SK-N-MC (cell line): Measurements from ENCODE around the gene LST1.
A peak's percentile ranks its signal among the peaks of the same experiment; 100 is the strongest.

ENCODE experiments used
- EZH2 ChIP-seq: fragments of 200-600 bp; sonication (generic); IDR thresholded peaks from one replicate; pipeline ENCODE4 v1.6.1; 2017; ENCODE audit warnings: antibody characterized with exemption
- POLR2AphosphoS5 ChIP-seq: IDR thresholded peaks from 2 replicates; pipeline ENCODE4 v1.6.1; 2012; ENCODE audit warnings: mild to moderate bottlenecking, low read depth, low read length, borderline replicate concordance

DNA sequence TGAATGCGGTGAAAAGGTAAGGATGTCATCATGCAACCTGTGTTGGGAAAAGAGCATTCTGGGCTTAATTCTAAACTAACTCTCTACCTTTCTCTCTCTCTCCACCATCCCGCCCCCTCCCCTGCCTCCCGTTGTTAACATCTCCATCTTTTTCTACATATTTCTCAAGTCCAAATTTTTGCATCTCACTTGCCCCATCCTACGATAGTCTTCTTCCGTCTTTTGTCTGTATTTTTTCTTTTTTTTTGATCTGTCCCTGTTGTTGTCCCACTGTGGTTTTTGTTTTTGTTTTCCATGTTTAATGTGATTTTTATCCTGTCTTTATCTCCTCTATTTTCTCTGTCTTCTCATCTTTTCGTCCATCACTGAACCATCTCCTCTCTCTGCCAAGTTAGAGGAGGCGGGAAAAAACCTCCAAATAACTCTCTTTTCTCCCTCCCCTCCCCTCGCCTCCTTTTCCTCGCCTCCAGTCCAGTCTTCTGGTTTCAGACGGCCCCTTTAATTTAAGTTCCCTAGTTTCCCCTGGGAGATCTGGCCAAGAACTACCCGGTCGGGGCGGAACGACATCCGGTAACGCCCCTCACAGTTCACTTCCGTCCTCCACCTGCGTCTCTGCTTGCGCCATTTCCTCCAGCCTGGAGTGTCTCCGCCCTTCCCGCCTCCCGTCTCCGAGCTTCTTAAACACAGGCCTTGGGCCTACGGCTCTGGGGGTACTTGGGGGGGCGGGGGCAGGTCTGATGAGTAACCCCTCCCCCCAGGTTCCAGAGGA is 38.9 kb upstream of the LST1 start, which contains the start of gene NFKBIL1:
- peak; percentile 74 for TF ChIP-seq POLR2AphosphoS5
- no peak for TF ChIP-seq EZH2
